H1 (cell line): ENCODE measurements around the gene PTPRD.

Source experiments
- CEBPB ChIP-seq: IDR thresholded peaks from 2 replicates; pipeline ENCODE4 v1.6.1; 2012; ENCODE audit warnings: low read depth, low read length
- CTCF ChIP-seq, 3 experiments: IDR thresholded peaks; 1 replicate in 2 of 3; 2 replicates in 1 of 3; pipeline versions ENCODE4 v1.5.1 to v1.6.1; 2011; ENCODE audit warnings: low read length in 3 of 3, mild to moderate bottlenecking in 3 of 3, inconsistent platforms in 2 of 3, low read depth in 1 of 3, moderate library complexity in 1 of 3; ENCODE audit not compliant: insufficient read depth in 1 of 3; ENCODE audit errors: control extremely low read depth in 1 of 3
- MAX ChIP-seq: IDR thresholded peaks from 2 replicates; pipeline ENCODE4 v1.6.1; 2012; ENCODE audit warnings: inconsistent platforms
- POLR2A ChIP-seq, 2 experiments: IDR thresholded peaks; 1 replicate in 1 of 2; 2 replicates in 1 of 2; pipeline ENCODE4 v1.6.1; 2011; ENCODE audit warnings: low read depth in 2 of 2, low read length in 2 of 2, mild to moderate bottlenecking in 2 of 2; ENCODE audit errors: control extremely low read depth in 1 of 2
- SRF ChIP-seq: IDR thresholded peaks from 2 replicates; pipeline ENCODE4 v1.6.1; 2011; ENCODE audit warnings: mild to moderate bottlenecking, low read depth, low read length, moderate library complexity

- TF ChIP-seq POLR2A (IDR thresholded peaks at IDR 0.05; ENCODE audit: control extremely low read depth in 1 of 2, low read depth in 2 of 2, low read length in 2 of 2), result no peak
- no peak for TF ChIP-seq SRF
- no peak for TF ChIP-seq CTCF (IDR thresholded peaks at IDR 0.05; ENCODE audit: control extremely low read depth in 1 of 3, insufficient read depth in 1 of 3, low read depth in 1 of 3, low read length in 3 of 3)
- TF ChIP-seq CEBPB, result no peak
- no peak for TF ChIP-seq MAX
Observed at GRCh38 chr9:10026443-10026984, 586.3 kb downstream of the PTPRD start.
